ENCODE data around the gene ALG8.
"Not testable (repeated sequence)": the region's sequence is repeated elsewhere in the genome, so short reads cannot be mapped to it uniquely, and the experiment has no call there.

ALG8 gene

DNA sequence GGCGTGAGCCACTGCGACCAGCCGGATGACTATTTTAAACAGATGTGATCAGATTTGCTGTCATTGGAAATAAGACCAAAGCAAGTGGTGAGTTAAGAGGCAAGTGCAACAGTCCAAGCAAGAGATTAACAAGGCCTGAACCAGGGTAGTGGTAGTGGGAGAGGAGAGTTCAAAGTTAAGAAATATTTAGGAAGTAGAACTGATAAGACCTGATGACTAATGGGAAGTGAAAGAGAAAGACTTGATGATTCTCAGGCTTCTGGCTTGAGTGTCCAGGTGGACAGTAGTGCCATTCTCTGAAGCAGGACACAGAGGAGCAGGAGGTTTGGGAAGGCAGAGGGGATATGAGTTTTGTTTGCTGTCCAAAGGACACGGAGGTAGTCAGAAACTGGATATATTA lies 67.0 kb downstream of the ALG8 start:
- DNase-seq (ENCODE audit: low read depth in 3 of 3, low spot score in 1 of 3): no peak

DNA sequence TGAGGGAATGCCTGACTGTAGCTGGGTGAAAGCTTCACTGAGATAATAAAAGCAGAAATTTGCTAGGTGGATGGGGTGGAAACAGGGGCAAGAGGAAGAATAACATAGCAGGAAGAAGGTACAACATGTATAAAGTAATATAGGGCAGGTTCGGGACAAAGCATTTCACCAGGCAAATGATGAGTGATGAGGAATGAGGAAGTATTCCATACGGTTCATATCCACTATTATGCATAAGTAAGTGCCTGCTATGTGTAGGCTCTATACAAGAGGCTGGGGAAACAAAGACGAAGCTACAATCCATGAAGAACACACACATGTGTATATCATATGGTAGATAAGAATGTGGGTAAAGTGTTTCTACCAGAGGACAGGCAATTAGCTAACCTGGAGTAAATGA lies 67.7 kb downstream of the ALG8 start:
- no peak for DNase-seq (ENCODE audit: low read depth in 3 of 3, low spot score in 1 of 3)

DNA sequence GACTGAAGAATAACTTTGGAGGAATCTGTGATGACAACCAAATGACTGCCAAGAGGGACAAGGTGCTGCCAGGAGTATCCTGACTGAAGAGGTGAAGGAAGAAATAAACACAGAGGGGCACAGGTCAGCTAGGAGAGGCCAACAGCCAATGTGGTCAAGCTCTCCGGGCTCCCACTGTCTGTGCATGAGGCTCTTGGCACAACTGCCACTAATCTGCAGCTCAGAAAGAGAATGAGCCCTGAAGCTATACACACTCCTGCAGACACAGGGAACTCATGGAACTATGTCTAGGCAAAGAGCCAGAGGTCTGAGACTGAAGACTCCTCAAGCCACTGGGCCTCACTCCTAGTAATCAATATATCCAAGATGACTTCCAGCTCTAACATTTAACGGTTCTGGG lies 68.8 kb downstream of the ALG8 start:
- no peak for DNase-seq (ENCODE audit: low read depth in 3 of 3, low spot score in 1 of 3)

DNA sequence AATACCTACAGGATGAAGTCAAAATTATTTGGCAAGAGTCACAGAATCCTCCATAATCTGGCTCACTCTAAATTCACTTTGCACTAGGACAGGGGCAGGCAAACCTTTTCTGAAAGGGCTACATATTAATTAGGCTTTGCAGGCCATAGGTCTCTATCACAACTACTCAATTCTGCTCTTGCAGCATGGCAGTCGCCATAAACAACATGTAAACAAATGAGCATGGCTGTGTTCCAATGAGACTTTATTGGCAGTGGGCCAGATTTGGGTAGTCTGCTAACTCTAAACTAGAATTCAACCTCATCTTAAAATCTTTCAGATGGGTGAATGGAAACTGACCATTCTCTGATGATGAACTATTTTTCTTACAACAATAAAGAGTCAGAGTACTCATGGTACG lies 70.0 kb downstream of the ALG8 start:
- DNase-seq (ENCODE audit: low read depth in 3 of 3, low spot score in 1 of 3): no peak

DNA sequence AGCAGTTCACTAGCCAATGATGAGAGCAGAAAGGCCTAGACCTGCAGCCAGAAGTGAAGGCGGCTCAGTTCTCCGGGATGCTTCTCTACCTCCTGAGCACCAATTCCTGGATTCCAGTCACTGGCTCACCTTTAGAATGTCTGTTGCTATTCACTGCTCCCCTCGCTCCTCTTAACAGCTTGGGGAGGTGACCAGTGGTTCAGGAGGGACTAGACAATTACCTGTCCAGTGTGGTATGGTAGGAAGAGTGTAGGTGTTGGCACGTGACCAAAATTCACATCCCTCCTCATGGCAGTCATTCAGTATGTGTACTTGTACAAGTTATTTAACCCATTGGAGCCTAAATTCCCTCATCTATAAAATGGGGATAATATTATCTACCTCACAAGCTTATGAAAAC lies 71.7 kb downstream of the ALG8 start:
- no peak for DNase-seq (ENCODE audit: low read depth in 3 of 3, low spot score in 1 of 3)

DNA sequence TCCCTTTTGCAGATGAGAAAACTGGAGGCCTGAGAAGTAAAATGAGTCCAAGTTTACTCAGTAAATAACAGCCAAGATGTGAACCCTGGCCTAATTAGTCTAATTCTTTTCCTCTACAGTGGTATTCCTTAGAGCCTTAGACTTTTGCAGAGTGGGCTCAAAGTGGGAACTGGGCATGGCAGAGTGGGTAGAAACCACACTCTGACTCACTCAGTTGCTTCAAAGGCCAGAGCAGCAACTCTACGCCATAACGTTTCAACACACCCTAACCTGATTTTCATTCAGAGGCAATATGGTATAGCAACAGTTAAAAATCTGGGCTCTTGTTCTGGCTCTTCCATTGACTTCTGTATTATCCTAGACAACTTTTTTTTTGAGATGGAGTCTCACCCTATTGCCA lies 73.0 kb downstream of the ALG8 start:
- DNase-seq (ENCODE audit: low read depth in 3 of 3, low spot score in 1 of 3): no peak

DNA sequence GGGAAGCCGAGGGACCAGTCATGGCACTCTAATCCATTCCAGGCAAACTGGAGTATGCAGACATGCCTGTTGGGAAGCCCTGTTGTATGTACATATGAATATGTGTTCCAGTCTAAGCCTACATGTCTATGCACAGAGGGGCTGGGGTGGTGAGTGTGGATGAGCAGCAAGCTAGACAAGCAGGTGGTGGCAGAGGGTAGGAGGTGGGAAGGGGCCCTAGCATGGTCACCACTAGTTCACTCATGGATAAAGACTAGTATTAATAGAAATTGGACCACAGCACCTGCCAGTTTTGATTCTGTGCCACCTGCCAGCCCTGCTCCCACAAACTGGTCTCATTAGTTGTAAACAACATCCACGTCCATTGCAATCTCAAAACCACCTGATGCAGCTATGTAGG lies 74.2 kb downstream of the ALG8 start:
- no peak for DNase-seq (ENCODE audit: low read depth in 3 of 3, low spot score in 1 of 3)

DNA sequence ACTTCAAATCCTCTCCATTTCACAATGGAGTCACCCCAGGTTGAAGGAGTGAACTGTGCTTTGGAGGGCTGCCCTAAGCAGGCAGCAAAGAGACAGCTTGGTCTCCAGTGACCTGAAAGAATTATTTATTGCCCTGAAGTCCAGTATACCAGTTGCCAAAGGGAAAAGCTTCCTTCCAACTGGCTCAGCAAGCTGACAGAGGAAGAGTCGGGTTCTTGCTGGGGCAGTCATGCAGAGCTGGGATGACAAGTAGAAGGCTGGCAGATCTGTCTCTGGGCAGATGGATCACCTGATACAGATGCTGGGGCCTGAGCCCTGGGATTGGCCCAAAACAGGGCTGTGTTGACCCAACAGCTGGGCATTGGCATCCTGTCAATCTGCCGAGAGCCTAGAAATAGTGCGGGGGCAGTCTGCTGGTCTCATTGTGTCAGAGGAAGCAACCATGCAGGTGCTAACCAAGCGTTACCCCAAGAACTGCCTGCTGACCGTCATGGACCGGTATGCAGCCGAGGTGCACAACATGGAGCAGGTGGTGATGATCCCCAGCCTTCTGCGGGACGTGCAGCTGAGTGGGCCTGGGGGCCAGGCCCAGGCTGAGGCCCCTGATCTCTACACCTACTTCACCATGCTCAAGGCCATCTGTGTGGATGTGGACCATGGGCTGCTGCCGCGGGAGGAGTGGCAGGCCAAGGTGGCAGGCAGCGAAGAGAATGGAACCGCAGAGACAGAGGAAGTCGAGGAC lies 75.8 kb downstream of the ALG8 start, which contains the start of gene THRSP:
THRSP (plus strand) TSS at position 422 of the 742 bp plus-strand sequence; CDS start at position 443, 21 bp downstream.
- no peak for DNase-seq (ENCODE audit: low read depth in 3 of 3, low spot score in 1 of 3)

DNA sequence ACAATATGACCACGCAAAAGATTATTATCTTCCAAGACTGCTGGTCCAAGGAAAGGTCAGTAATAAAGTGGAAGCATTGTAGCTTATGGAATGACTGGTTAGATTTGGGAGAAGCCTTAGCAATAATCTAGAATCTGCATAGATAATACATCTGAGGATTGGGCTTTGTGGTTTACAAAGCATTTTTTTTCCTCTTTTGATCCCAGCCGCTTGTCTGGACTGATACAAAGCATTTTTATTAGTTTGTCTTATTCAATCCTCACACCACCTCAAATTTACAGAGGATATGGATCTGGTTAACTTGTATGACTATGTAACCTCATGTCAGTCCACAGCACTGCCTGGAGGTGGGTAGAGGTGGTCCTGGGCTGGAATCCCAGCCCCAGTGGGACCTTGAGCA lies 76.8 kb downstream of the ALG8 start:
- DNase-seq (ENCODE audit: low read depth in 3 of 3, low spot score in 1 of 3): no peak

DNA sequence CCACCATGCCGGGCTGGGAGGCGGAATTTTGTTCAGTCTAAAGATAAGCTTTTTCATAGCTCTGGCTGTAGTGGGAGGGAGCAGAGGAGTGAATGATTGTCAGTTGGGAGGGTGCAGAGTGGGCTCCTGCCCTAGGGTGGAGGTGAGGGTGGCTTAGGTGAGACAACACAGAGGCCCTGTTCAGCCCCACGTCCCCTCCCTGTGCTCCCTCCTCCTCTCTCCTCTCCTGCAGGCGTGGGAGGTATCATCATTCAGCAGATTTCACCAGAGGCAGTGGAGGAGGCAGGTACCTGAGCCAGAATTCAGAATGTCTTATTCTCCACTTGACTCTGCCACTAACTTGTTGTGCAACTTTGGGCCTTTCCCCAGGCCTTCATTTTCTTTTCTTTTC lies 77.5 kb downstream of the ALG8 start:
- DNase-seq (ENCODE audit: low read depth in 3 of 3, low spot score in 1 of 3): no peak

DNA sequence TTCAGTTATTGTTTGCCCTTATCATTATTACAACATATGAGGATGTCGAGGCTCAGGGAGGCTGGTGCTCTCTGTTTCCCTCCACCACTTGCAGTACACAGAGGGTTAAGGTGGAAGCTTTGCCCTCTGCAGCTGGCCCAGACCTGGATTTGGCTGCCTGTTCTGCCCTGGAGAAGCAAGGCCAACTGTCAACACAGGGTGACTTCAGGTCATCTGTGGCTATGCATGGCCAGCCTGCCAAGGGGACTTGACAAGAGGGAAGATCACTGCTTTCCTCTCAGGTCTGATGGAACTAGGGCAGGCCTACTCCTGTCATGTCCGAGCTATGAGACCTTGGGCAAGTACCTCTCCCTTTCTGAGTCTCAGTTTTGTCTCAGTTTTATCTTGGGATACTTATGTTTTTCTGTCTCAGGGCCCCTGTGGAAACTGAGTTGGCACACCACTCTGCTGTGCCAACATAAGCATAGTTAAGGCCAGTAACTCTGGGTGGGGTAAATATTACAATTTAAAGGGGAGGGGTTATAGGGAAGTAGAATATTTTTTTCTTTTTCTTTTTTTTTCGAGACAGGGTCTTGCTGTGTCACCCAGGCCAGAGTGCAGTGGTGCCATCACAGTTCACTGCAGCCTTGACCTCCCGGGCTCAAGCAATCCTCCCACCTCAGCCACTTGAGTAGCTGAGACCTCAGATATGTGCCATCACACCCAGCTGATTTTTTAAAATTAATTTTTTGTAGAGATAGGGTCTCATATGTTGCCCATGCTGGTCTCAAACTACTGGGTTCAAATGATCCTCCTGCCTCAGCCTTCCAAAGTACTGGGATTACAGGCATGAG lies 78.1 kb downstream of the ALG8 start:
- no peak for DNase-seq (ENCODE audit: low read depth in 3 of 3, low spot score in 1 of 3)

DNA sequence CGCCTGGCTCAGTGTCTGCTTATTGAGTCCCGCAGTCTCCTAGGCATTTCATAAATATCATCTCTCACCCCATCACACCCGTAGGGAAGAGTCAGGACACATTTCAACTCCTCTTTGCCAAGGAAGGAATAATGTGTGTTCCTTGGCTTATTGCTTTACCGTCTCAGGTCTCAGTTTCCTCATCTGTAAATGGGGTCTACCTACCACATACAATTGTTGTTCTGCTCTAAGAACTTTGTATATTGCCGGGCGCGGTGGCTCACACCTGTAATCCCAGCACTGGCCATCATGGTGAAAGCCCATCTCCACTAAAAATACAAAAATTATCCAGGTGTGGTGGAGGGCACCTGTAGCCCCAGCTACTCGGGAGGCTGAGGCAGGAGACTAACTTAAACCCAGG lies 78.9 kb downstream of the ALG8 start:
- DNase-seq (ENCODE audit: low read depth in 3 of 3, low spot score in 1 of 3): no peak

DNA sequence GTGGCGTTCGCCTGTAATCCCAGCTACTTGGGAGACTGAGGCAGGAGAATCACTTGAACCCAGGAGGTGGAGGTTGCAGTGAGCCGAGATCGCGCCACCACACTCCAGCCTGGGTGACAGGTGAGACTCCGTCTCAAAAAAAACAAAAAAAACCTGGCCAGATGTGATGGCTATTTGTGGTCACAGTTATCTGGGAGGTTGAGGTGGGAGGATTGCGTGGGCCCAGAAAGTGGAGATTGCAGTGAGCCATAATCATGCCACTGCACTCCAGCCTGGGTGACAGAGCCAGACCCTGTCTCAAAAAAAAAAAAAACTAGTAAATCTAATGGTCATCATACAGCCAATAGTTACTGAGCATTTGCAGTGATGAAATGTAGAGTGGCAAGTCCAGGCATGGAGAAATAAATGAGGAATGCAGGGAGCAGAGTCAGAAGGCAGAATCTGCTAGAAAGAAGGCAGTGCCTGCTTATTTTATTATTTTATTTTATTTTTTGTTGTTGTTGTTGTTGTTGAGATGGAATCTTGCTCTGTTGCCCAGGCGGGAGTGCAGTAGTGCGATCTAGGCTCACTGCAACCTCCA lies 79.6 kb downstream of the ALG8 start:
- not testable (repeated sequence) for DNase-seq (ENCODE audit: low read depth in 3 of 3, low spot score in 1 of 3)

DNA sequence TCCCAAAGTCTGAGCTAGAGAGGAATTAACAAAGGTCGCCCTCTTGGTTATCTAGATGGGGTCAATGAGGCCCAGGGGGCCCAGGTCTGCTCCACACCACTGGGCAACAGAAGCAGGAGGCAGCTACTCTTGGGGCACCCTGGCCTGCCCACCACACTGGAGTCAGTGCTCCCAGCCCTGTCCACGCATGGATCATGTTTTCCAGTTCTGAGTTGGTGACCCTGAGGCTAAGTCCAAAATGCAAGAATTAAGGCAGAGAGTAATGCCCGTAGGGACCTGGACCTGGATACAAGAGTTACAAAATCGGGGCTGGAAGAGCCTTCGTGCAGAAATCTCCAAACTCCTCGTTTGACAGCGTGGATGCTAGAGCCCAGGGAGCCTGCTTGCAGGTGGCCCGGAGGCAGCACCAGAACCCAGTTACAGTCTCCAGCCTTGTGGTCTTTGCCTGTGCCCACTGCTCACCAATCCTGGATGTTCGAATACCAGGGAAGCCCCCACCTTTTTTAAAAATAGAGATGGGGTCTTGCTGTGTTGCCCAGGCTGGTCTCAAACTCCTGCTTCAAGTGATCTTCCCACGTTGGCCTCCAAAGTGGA lies 81.9 kb downstream of the ALG8 start:
- DNase-seq (ENCODE audit: low read depth in 3 of 3, low spot score in 1 of 3): no peak

DNA sequence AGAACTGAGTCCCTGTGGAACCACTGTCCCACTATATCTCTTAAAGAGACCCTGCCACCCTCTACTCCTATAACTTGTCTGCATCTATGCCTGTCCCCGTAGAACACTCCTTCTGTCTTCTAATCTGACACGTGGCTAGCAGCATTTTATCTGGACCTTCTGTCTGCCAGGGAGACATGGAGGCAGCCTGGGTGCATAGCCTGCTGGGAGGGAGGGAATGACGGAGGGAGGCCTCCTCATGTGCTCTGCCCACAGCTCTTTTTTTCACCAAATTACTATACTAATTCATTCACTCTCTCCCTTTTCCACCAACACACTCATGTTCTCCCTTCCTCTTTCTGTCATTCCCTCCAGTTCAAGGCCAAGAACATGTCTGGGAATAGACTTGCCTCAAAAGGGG lies 83.3 kb downstream of the ALG8 start:
- no peak for DNase-seq (ENCODE audit: low read depth in 3 of 3, low spot score in 1 of 3)

DNA sequence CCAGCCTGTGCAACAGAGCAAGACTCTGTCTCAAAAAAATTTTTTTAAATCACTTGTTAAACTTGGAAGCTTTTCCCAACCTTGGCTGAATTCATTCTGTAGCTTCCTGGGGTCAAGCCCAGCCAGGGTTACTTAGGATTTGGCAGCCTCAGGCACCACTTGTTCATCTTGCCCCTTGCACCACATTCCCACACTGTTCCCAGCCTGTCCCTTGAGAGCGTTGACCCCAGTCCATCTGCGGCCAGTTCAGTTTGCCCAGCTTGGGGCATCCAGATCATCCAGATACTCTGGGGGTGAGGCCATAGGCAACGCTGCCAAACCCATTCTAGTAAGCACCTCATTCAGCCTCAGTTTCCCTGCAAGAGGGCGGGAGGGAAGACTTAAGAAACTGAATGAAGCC lies 84.5 kb downstream of the ALG8 start:
- DNase-seq (ENCODE audit: low read depth in 3 of 3, low spot score in 1 of 3): no peak

DNA sequence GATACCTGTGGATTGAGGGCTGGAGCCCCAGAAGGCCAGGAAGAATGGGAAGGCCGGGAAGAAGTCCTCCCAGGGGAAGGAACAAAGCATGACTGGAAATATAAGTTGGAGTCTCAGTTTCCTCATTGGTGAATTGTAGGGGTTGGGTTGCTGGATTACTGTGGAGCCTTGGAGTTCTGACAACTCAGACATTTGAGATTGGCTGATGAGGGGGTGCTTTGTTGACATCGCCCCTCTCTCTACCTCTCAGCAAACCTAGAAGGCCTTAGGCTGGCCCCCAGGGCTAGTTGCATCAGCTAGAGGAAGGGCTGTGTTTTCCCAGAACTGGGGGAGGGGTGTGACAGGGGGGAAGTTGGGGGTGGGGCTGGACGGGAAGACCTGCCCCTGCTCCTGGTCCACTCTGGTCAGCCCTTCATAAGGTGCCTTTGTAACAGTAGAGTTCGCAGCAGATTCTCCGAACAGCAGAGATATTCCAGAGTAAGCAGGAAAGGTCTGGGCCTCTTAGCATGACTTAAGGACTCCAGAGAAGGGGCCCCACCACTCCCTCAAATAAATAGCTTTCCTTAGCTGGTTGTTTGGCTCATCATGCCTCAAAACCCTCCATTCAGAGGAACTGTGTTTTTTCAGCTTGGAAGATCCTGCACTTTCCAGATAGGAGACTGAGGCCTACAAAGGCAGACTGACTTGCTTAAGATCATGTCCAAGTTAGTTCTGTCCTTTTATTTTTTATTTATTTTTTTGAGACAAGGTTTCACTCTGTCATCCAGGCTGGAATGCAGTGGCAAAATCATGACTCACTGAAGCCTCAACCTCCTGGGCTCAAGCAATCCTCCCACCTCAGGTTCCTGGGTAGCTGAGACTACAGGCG lies 88.2 kb downstream of the ALG8 start:
- DNase-seq (ENCODE audit: low read depth in 3 of 3, low spot score in 1 of 3): no peak
